Lower lobe of right lung (tissue), 2 donors: Measurements from ENCODE around the gene KCNQ4. TPM values are rescaled to one million over a fixed set of nuclear protein-coding genes. Genes with fewer than 3 reads are reported as not detected.
A peak's percentile ranks its signal among the peaks of the same experiment; 100 is the strongest.

ENCODE experiments used
- ATAC-seq, 2 donors: fragments of 200-7000 bp; cut with Tn5 transposase; one replicate each; pipeline ENCODE4 v1.9.1; 2020 to 2022; ENCODE audit warnings: mild to moderate bottlenecking in 2 of 2, moderate library complexity in 2 of 2
- DNase-seq: peaks from one replicate; pipeline ENCODE4 v3.0.0-alpha.2; 2020
- H3K27ac ChIP-seq: fragments of 200-600 bp; one replicate; pipeline ENCODE4 v1.8.0; 2022
- H3K27me3 ChIP-seq: fragments of 200-600 bp; one replicate; pipeline ENCODE4 v1.8.0; 2022; ENCODE audit warnings: low read depth
- H3K36me3 ChIP-seq: fragments of 200-600 bp; one replicate; pipeline ENCODE4 v1.8.0; 2022; ENCODE audit warnings: mild to moderate bottlenecking
- H3K4me1 ChIP-seq: fragments of 200-600 bp; one replicate; pipeline ENCODE4 v1.8.0; 2022
- H3K4me3 ChIP-seq: fragments of 200-600 bp; one replicate; pipeline ENCODE4 v1.8.0; 2022; ENCODE audit warnings: mild to moderate bottlenecking
- H3K9me3 ChIP-seq: fragments of 200-600 bp; one replicate; pipeline ENCODE4 v1.8.0; 2022
- CTCF ChIP-seq: fragments of 200-600 bp; IDR thresholded peaks from one replicate; pipeline ENCODE4 v1.8.0; 2022; ENCODE audit warnings: antibody characterized with exemption, mild to moderate bottlenecking
- intact Hi-C: fragments of 100-400 bp; cut with DNase I; formaldehyde crosslinking; loops from one replicate; pipeline ENCODE4 v1.11.0; 2022
- total RNA-seq: library from RNA; stranded (reverse); fragmentation: NEBNext Ultra II Directional; extraction: Animal tissue kit (Norgen Biotek cat#: 25700); gene quantifications from one replicate; pipeline ENCODE4 v1.2.1, GENCODE V29; 2021
- donor health status: DM: no; HTN: yes; CAD: no; lungs with severe emphysema.

Gene KCNQ4
- total RNA-seq, 1 donor from 2014 or later: 0.89 TPM

- H3K4me3 ChIP-seq: no peak overlapping the region
- no peaks in the 10 kb centered on the region for H3K27me3 ChIP-seq
- no peaks in the 10 kb centered on the region for H3K36me3 ChIP-seq
- DNase-seq (no peak), ATAC-seq (no peak)
- no peak for TF ChIP-seq CTCF
- H3K27ac ChIP-seq: no peak overlapping the region
- intact Hi-C loops: loop anchor here (10.0 kb wide), 1 partner anchor 102 kb away; no protein-coding TSS in a partner anchor
- H3K4me1 ChIP-seq: peaks cover 6% of the 10 kb centered on the region
- no peaks in the 10 kb centered on the region for H3K9me3 ChIP-seq
Observed at GRCh38 chr1:40853113-40853884, 69.7 kb downstream of the KCNQ4 start.

GRCh38 chr1:40853885-40854170 is 70.2 kb downstream of the KCNQ4 start:
- no peak for DNase-seq
- no peak for TF ChIP-seq CTCF
- intact Hi-C loops: loop anchor here (10.0 kb wide), 1 partner anchor 101 kb away; no protein-coding TSS in a partner anchor

GRCh38 chr1:40855513-40855912 is 71.9 kb downstream of the KCNQ4 start:
- H3K27me3 ChIP-seq: no peaks in the 10 kb centered on the region
- ATAC-seq: no peak
- no peaks in the 10 kb centered on the region for H3K36me3 ChIP-seq
- TF ChIP-seq CTCF: peak; percentile 29
- H3K4me3 ChIP-seq: no peak overlapping the region
- intact Hi-C loops: loop anchor here (10.0 kb wide), 1 partner anchor 99 kb away; no protein-coding TSS in a partner anchor
- H3K9me3 ChIP-seq: no peaks in the 10 kb centered on the region
- H3K27ac ChIP-seq: no peak overlapping the region
- peaks cover 6% of the 10 kb centered on the region for H3K4me1 ChIP-seq
- DNase-seq: no peak

More at GRCh38 chr1:40853885-40854170, 70.2 kb downstream of the KCNQ4 start:
- ATAC-seq: no peak
- Histone ChIP-seq H3K4me1 (peaks cover 6% of the 10 kb centered on the region), H3K27ac (no peak overlapping the region), H3K27me3 (no peaks in the 10 kb centered on the region), H3K4me3 (no peak overlapping the region), H3K36me3 (no peaks in the 10 kb centered on the region), H3K9me3 (no peaks in the 10 kb centered on the region)

- Histone ChIP-seq H3K27ac (no peak overlapping the region), H3K4me3 (no peak overlapping the region), H3K36me3 (no peaks in the 10 kb centered on the region), H3K9me3 (no peaks in the 10 kb centered on the region), H3K27me3 (no peaks in the 10 kb centered on the region), H3K4me1 (peaks cover 12% of the 10 kb centered on the region)
- TF ChIP-seq CTCF: no peak
- no peak for DNase-seq
- intact Hi-C loops: loop anchor here (10.0 kb wide), 1 partner anchor 99 kb away; no protein-coding TSS in a partner anchor
- no peak for ATAC-seq
Observed at GRCh38 chr1:40856116-40856515, 72.5 kb downstream of the KCNQ4 start.

GRCh38 chr1:40856656-40857302 is 73.2 kb downstream of the KCNQ4 start:
- H3K27ac ChIP-seq: no peak overlapping the region
- intact Hi-C loops: loop anchor here (10.0 kb wide), 1 partner anchor 98 kb away; no protein-coding TSS in a partner anchor
- H3K9me3 ChIP-seq: no peaks in the 10 kb centered on the region
- DNase-seq: no peak
- no peak overlapping the region for H3K4me3 ChIP-seq
- no peak for ATAC-seq
- no peaks in the 10 kb centered on the region for H3K27me3 ChIP-seq
- no peak for TF ChIP-seq CTCF
- peaks cover 15% of the 10 kb centered on the region for H3K4me1 ChIP-seq
- H3K36me3 ChIP-seq: no peaks in the 10 kb centered on the region
